Hepatocyte (in vitro differentiated cells): ENCODE results near the gene SRSF2.

Experiments used
- CTCF ChIP-seq: fragments of 200-600 bp; sonication (generic); IDR thresholded peaks from 2 replicates; pipeline ENCODE4 v1.5.1; 2016; ENCODE audit warnings: antibody characterized with exemption, mild to moderate bottlenecking; ENCODE audit not compliant: poor library complexity
- EZH2 ChIP-seq: fragments of 200-600 bp; sonication (generic); IDR thresholded peaks from 2 replicates; pipeline ENCODE4 v1.6.1; 2016; ENCODE audit warnings: antibody characterized with exemption, mild to moderate bottlenecking, borderline replicate concordance

- TF ChIP-seq CTCF (no peak), EZH2 (no peak)
Observed at GRCh38 chr17:76707985-76708807, 28.9 kb downstream of the SRSF2 start.
